ENCODE measurements around the gene VANGL1.

DNA sequence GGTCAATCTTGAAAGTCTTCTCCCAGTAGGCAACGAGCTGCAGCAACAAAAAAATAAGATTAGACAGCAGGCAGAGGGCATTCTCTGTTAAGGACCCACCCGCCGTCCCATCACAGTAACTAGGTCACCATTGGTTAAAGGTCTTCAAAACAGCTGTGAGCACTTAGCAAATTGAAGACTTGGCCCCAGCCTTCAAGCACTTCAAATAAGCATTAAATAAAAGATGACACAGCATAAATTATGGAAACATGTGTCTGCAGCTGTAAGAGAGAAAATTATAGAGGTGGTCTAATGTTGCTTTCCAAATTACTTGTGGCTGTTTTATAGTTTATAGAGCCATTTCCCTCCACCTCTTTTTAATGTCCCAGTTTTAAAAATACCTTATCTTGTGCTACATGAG lies 61.2 kb downstream of the VANGL1 start:
- TF ChIP-seq, protein P1, sequence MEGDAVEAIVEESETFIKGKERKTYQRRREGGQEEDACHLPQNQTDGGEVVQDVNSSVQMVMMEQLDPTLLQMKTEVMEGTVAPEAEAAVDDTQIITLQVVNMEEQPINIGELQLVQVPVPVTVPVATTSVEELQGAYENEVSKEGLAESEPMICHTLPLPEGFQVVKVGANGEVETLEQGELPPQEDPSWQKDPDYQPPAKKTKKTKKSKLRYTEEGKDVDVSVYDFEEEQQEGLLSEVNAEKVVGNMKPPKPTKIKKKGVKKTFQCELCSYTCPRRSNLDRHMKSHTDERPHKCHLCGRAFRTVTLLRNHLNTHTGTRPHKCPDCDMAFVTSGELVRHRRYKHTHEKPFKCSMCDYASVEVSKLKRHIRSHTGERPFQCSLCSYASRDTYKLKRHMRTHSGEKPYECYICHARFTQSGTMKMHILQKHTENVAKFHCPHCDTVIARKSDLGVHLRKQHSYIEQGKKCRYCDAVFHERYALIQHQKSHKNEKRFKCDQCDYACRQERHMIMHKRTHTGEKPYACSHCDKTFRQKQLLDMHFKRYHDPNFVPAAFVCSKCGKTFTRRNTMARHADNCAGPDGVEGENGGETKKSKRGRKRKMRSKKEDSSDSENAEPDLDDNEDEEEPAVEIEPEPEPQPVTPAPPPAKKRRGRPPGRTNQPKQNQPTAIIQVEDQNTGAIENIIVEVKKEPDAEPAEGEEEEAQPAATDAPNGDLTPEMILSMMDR (IDR thresholded peaks at IDR 0.05), result no peak
- no peak for TF ChIP-seq POLR2A (IDR thresholded peaks at IDR 0.05)
